ENCODE results near the gene COG5. TPM values are rescaled to one million over a fixed set of nuclear protein-coding genes. Genes with fewer than 3 reads are reported as not detected.

COG5 gene
- total and polyA plus RNA-seq, 10 of the 15 experiments (the other 5 are each of a cell fraction or from before 2014, with no cell fraction given) = 5.5 to 27.9 (median 15.6) TPM

GRCh38 chr7:107468824-107469223, 94.9 kb downstream of the COG5 start:
- Histone ChIP-seq H2AFZ (ENCODE audit: control insufficient read depth, low read depth, low read length) (no peak overlapping the region), H3K9ac (ENCODE audit: control insufficient read depth, insufficient read depth, low read length) (no peak overlapping the region), H3K79me2 (ENCODE audit: control insufficient read depth, insufficient read depth, low read length) (no peaks in the 10 kb centered on the region), H3K4me2 (ENCODE audit: control insufficient read depth, insufficient read depth) (no peak overlapping the region), H3K27me3 (replicated peaks in 1 of 2; ENCODE audit: control insufficient read depth in 2 of 2, insufficient read depth in 2 of 2, low read length in 1 of 2) (no peaks in the 10 kb centered on the region), H3K9me3 (replicated peaks; ENCODE audit: control insufficient read depth, insufficient read depth, low read length) (no peaks in the 10 kb centered on the region), H3K27ac (ENCODE audit: control insufficient read depth, insufficient read depth) (no peak overlapping the region), H4K20me1 (ENCODE audit: control insufficient read depth, insufficient read depth) (no peaks in the 10 kb centered on the region), H3K4me3 (no peak overlapping the region), H3K4me1 (ENCODE audit: control insufficient read depth, insufficient read depth, low read length) (no peaks in the 10 kb centered on the region), H3K36me3 (ENCODE audit: control insufficient read depth in 2 of 2, insufficient read depth in 2 of 2, low read length in 1 of 2) (no peaks in the 10 kb centered on the region)
- in situ Hi-C loops (cut with MboI) (no loop called here), intact Hi-C loops (cut with micrococcal nuclease; ENCODE audit: unreplicated experiment) (no loop called here)
- POLR2A ChIA-PET = no interaction called here
- WGBS (ENCODE audit: insufficient coverage, insufficient replicate concordance, low lambda C conversion rate, missing lambda C conversion rate) = 100% methylated on average over 1 of the region's 1 CpG
- TF ChIP-seq BACH1 (IDR thresholded peaks at IDR 0.05; ENCODE audit: borderline replicate concordance) = no peak
- no peak for TF ChIP-seq CHD1 (IDR thresholded peaks at IDR 0.05; ENCODE audit: low read depth, low read length)
- no peak for TF ChIP-seq SMC3 (IDR thresholded peaks at IDR 0.05; ENCODE audit: borderline replicate concordance, low read length)
- no peak for TF ChIP-seq E4F1 (IDR thresholded peaks at IDR 0.05; ENCODE audit: borderline replicate concordance, partially characterized antibody)
- TF ChIP-seq NFIC (IDR thresholded peaks at IDR 0.05; ENCODE audit: low read depth, low read length) = no peak
- TF ChIP-seq CREM (IDR thresholded peaks at IDR 0.05; ENCODE audit: low read depth) = no peak
- TF ChIP-seq CREB1 (IDR thresholded peaks at IDR 0.05; ENCODE audit: low read depth) = no peak
- no peak for TF ChIP-seq RFX5 (IDR thresholded peaks at IDR 0.05; ENCODE audit: low read depth, low read length)
- no peak for TF ChIP-seq LARP7 (IDR thresholded peaks at IDR 0.05)
- TF ChIP-seq CBFB (IDR thresholded peaks at IDR 0.05; ENCODE audit: low read depth) = no peak
- no peak for TF ChIP-seq TBL1XR1 (IDR thresholded peaks at IDR 0.05; ENCODE audit: low read depth, low read length)
- no peak for TF ChIP-seq MYB (IDR thresholded peaks at IDR 0.05; ENCODE audit: borderline replicate concordance, low read depth, low read length)
- TF ChIP-seq KLF5 (IDR thresholded peaks at IDR 0.05; ENCODE audit: partially characterized antibody) = no peak
- TF ChIP-seq SREBF1 (IDR thresholded peaks at IDR 0.05; ENCODE audit: low read length) = no peak
- RAD21 ChIA-PET (ENCODE audit: unreplicated experiment) = no interaction called here
- ATAC-seq (no peak), DNase-seq (ENCODE audit: low read depth, low spot score) (no peak), FAIRE-seq (no peak)
- no TSS peak for BruUV-seq (replicated peaks)
- CTCF ChIA-PET = interaction anchor here (1.2 kb wide), 1 partner anchor 27 kb away, joined by 3 read pairs; no protein-coding TSS in a partner anchor
- SMC1A ChIA-PET (ENCODE audit: uncharacterized antibody, unreplicated experiment) = interaction anchor here (1.1 kb wide), 1 partner anchor 11 kb away, joined by 3 read pairs; no protein-coding TSS in a partner anchor
